ENCODE results near the gene RNASE11. TPM values are rescaled to one million over a fixed set of nuclear protein-coding genes. Genes with fewer than 3 reads are reported as not detected.

Gene RNASE11
- total RNA-seq, 1 experiment from 2014 or later: not detected

- no peak for TF ChIP-seq ZBTB33 (IDR thresholded peaks at IDR 0.05; ENCODE audit: extremely low read depth, insufficient replicate concordance, low read length)
- TF ChIP-seq SIN3A (IDR thresholded peaks at IDR 0.05; ENCODE audit: low read depth): peak; percentile 57
Observed at GRCh38 chr14:20613094-20614037, 25.6 kb upstream of the RNASE11 start (continued).

GRCh38 chr14:20612403-20612802 lies 24.6 kb upstream of the RNASE11 start:
- POLR2A ChIA-PET: interaction anchor here (1.1 to 1.8 kb wide), 4 partner anchors 11 to 269 kb away, joined by 3 to 7 read pairs (median 6); partner anchors contain the start of genes PARP2 and RNASE4
- Histone ChIP-seq H3K36me3 (ENCODE audit: control insufficient read depth in 1 of 2, insufficient read depth in 2 of 2, low read length in 2 of 2) (no peaks in the 10 kb centered on the region), H3K4me2 (ENCODE audit: low read length) (peak overlapping the region; percentile 19; the same call in 1 of the 2 replicates), H2AFZ (ENCODE audit: low read depth, low read length, poor library complexity, severe bottlenecking) (no peak overlapping the region), H3K27me3 (ENCODE audit: insufficient read depth, low read length) (no peaks in the 10 kb centered on the region), H3K9me2 (ENCODE audit: insufficient read depth) (no peaks in the 10 kb centered on the region), H3K4me1 (ENCODE audit: control insufficient read depth in 1 of 2, insufficient read depth in 2 of 2, low read length in 2 of 2) (peaks cover 12 to 39% of the 10 kb centered on the region in 2 experiments), H3K9ac (ENCODE audit: low read length) (no peak overlapping the region), H3K9me3 (ENCODE audit: control insufficient read depth in 1 of 2, insufficient read depth in 1 of 2, low read depth in 1 of 2, low read length in 2 of 2) (no peaks in the 10 kb centered on the region), H3K79me2 (ENCODE audit: insufficient read depth, low read length) (no peaks in the 10 kb centered on the region), H3K4me3 (replicated peaks in 1 of 2; ENCODE audit: low read depth in 1 of 2, low read length in 2 of 2) (no peak overlapping the region), H3K27ac (ENCODE audit: low read depth, low read length) (no peak overlapping the region; the same call in 1 of the 2 replicates), H4K20me1 (ENCODE audit: insufficient read depth) (no peaks in the 10 kb centered on the region)
- DNase-seq (ENCODE audit: low read depth, low spot score) (no peak), ATAC-seq (no peak)
- CTCF ChIA-PET: interaction anchor here (0.7 to 2.3 kb wide), 9 partner anchors 10 to 361 kb away, joined by 3 to 33 read pairs (median 4); partner anchors contain the start of gene RNASE4
- RAD21 ChIA-PET (ENCODE audit: low non-redundant PET in 1 of 2, low total read pairs in 2 of 2, uncharacterized antibody in 2 of 2, unreplicated experiment in 2 of 2): interaction anchor here in 1 of 2 experiments (1.2 kb wide), 2 partner anchors 71 to 78 kb away, joined by 3 to 5 read pairs; no protein-coding TSS in a partner anchor
- TF ChIP-seq REST (IDR thresholded peaks at IDR 0.05; ENCODE audit: low read depth) (no peak), ZFX (IDR thresholded peaks at IDR 0.05) (no peak), FOSL1 (IDR thresholded peaks at IDR 0.05; ENCODE audit: low read depth) (no peak), CBX3 (IDR thresholded peaks at IDR 0.05; ENCODE audit: low read depth) (no peak), EGR1 (IDR thresholded peaks at IDR 0.05; ENCODE audit: low read depth) (no peak), SIN3A (IDR thresholded peaks at IDR 0.05; ENCODE audit: low read depth) (no peak), CTCF (IDR thresholded peaks at IDR 0.05 in 2 of 3, conservative IDR thresholded peaks at IDR 0.05 in 1 of 3; ENCODE audit: borderline replicate concordance in 1 of 3, insufficient read depth in 1 of 3, low read depth in 2 of 3, low read length in 2 of 3) (no peak), CEBPB (IDR thresholded peaks at IDR 0.05; ENCODE audit: low read depth) (no peak), ZNF274 (IDR thresholded peaks at IDR 0.05; ENCODE audit: low read depth, low read length) (no peak), TCF7L2 (IDR thresholded peaks at IDR 0.05; ENCODE audit: borderline replicate concordance, extremely low read depth, insufficient read depth, insufficient read length) (no peak), ELF1 (IDR thresholded peaks at IDR 0.05; ENCODE audit: borderline replicate concordance, low read depth) (no peak), JUND (IDR thresholded peaks at IDR 0.05) (no peak), EZH2 (IDR thresholded peaks at IDR 0.05) (no peak), RAD21 (IDR thresholded peaks at IDR 0.05; ENCODE audit: low read depth) (no peak)
- intact Hi-C loops (cut with micrococcal nuclease): loop anchor here (10.0 kb wide), 1 partner anchor 362 kb away; no protein-coding TSS in a partner anchor
- no TSS peak for BruUV-seq (replicated peaks)
